ENCODE measurements around the gene CAMK2D.
A peak's percentile ranks its signal among the peaks of the same experiment; 100 is the strongest.
"Not testable (repeated sequence)": the region's sequence is repeated elsewhere in the genome, so short reads cannot be mapped to it uniquely, and the experiment has no call there.

Gene CAMK2D

GRCh38 chr4:113727802-113728201, 33.7 kb downstream of the CAMK2D start:
- DNase-seq: no peak

DNA sequence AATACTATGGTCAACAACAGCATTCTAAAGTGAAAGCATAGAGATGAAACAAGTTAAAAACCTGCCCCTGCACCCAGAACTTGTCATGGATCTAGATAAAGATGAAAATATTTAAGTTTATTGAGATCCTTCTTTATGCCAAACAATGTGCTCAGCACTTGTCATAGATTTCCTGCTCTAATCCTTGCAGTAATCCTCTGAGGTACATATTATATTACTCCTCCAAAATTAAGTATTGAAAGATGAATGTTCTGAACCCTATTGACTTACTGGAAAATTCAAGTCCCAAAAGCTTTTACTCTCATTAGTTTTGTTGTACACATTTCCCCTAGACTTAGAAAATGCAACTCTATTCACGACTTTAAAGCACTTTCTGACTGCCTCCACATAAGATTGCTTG, 35.6 kb downstream of the CAMK2D start:
- no peak for DNase-seq

- no peak for DNase-seq
These were observed 43.3 kb downstream of the CAMK2D start for GRCh38 chr4:113718252-113718651.

DNA sequence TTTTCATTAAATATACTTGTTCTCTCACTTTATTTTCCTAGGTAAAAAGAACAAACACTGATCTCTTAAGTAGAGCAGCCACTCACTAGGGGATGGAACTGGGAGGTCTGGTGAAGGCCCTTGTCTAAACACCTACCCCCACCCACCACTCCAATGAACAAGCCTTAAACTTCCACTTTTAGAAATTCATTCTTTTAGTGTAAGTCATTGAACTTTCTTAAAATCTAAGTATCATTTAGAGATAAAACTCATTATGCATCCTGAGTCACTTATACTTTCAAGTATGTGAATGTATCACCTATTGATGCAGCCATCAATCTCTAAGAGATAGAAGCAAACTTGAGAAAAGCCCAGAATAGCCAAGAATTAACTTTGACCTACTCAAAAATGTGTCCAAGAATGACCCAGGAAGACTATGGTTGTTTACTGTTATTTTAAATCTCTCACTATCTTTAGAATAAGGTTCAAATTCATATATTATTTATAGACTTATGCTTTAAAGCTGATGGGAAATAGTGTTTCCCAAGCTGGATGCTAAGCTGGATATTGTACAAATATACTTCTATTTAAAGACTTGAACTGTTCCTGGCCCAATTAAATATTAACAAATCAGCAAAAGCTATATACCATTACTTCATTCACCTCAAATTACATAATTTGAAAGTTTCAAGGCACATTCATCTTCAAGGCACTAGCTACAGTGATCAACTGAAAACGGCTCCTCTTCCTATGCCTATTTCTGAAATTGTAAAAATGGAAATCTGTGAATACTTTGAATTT, 49.5 kb downstream of the CAMK2D start:
- DNase-seq: no peak

DNA sequence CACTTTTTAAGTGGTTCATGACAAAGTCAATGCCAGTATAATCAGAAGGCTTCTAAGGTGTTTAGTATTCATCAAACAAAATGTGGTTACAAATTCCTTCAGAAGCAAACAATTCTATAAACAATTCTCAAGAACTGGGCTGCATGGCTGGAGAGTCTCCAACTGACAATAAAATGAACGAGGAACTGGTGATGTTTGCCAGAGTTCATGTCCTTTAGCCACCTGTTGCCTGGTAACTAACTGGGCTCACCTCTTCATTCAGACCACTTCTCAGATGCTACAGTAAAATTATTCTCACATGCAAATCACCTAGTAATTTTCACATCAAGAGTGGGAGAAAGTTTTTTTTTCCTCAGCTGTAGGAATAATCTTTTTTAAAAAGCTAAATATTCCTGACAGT, 53.3 kb downstream of the CAMK2D start:
- DNase-seq: no peak

DNA sequence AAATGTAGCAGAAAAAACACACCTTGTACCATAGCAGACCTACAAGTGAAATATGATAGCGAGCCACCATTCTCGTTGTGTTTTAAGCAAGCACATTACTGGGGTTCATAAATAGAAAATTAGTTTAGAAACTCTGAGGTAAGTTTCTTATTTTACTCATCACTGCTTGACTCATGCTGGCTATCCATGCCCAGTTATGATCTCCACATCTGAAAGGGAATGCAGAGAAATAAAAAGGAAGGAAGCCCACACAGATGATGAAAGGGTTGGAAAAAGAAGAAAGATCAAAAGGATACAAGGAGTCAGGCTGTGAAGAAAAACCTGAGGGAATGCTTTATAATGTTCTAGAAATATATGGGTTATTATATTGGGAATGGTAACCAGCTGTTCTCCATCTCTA, 54.5 kb downstream of the CAMK2D start:
- peak in 2 of 3 donors; percentile 11 to 29 for DNase-seq

DNA sequence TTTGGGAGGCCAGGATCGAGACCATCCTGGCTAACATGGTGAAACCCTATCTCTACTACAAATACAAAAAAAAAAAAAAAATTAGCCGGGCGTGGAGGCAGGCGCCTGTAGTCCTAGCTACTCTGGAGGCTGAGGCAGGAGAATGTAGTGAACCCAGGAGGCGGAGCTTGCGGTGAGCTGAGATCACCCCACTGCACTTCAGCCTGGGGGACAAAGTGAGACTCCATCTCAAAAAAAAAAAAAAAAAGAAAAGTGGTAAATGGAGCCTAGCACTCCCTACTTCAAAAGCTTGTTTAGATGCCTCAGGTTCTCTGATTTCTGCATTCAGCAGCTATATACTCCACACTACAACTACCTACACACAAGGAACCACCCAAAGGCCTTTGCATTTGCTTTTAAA, 56.4 kb downstream of the CAMK2D start:
- DNase-seq: not testable (repeated sequence)

DNA sequence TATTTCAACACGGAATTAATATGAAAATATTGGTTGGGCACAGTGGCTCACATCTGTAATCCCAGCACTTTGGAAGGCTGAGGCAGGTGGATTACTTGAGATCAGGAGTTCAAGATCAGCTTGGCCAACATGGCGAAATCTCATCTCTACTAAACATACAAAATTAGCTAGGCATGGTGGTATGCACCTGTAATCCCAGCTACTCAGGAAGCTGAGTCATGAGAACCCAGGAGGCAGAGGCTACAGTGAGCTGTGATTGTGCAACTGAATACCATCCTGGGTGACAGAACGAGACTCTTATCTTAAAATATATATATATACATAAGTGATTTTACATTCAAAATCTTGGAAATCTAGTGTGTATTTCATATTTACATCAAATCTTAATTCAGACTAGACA, 58.9 kb downstream of the CAMK2D start:
- not testable (repeated sequence) for DNase-seq

DNA sequence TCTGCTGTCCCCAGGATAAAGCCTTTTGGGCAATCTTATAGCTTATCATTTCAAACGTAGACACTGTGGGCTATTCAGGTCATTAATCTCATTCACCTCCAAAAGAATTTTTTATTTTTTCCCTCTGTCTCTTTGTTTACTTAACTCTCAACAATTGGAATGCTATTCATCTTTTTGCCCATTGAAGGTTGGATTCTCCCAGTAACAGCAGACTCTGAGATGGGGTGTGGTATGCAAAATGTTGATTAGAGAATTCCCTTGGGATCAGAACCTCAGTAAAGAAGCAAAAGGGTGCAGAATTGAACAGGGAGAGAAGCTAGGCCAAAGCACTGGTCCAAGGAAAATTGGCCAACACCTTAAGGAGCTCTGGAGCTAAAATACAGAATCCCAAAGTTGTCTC, 60.4 kb downstream of the CAMK2D start:
- no peak for DNase-seq

DNA sequence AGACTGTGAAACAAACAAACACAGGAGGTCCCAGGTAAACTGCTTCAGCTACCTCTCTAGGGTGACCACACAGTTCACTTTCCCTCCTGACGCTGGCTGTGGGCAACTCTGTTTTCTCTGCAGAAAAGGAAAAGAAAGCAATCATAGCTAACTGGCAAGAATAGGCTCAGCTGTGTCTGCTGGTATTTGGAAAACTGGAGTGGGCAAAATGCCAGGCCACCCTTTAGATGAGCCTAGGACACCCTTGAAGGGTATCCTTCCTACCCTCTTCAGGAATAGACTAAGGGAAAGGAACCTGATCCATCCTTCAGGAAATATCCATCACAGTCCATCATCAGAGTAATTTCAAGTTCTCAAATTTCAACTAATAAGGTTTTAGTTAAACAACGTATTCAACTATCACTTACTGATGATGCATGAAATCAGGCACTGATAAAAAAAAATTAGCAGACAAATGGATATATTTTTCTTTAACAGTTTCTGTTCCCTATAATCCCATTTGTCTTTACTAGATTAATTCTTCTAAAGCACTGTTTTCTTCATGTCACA, 60.9 kb downstream of the CAMK2D start:
- no peak for DNase-seq

GRCh38 chr4:113699772-113700171, 61.8 kb downstream of the CAMK2D start:
- no peak for DNase-seq

DNA sequence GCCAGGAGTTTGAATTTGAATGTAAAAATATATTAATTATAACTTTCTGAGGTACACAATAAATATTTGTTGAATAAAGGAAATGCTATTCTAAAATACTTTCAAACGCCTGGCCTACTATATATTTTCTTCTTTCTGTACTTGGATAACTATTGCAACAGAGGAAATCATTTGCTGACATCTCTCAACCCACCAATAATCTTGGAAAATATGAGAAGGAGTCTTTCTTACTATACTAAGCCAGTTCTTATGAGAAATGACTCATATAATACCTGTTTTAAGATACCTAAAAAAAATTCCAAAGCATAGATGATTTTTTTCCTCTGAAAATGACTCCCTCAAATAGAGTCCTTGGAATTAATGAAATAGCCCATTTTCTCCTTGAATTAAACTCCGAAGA, 64.1 kb downstream of the CAMK2D start:
- no peak for DNase-seq

DNA sequence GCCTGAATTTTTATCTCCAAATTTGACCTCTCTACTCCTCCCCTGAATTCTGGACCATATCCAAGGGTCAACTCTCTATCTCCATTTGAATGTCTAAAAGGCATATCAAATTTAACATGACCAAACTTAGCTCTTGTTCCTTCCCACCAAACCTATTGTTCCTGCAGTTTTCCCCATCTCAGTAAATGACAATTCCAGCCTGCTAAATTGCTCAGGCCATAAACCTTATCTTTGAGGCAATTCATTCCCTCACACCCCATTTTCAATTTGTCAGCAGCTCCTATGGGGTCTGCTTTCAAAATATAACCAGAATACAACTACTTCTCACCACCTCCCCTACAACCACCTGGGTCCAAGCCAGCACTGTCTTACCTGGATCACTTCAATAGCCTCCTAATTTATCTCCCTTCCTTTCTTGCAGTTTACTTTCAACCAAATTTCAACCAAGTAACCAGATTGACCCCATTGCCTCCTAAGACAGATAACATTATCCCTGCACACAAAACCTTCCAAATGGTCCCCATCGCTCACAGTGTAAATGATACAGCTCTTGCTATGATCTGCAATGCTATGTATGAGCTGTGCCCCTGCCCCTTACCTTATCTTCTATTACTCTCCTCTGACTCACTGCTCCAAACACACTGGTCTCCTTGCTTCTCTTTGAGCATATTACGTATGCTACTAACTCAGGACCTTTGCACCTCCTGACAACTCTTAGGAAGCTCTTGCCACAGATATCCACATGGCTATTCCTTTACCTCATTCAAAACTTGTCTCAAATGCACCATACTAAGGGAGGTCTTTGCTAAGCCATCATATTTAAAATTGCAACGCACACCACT, 66.0 kb downstream of the CAMK2D start:
- no peak for DNase-seq

DNA sequence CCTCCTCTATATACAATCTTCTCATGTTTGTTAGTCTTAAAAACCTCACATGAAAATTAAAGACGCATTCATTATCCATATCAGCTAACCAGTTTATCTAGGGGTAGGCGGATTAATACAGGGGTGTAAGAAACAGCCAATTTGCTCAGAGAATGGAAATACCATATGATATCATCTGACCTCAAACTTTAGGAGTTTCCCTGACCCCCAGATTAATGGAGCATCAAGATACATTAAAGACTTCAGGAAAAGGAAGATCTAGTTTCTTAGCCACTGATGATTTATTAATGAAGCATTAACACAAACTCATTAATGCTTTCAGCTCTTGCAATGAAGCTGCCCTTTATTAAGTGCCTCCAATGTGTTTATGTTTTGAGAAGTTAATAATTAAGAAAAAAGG, 67.5 kb downstream of the CAMK2D start:
- no peak for DNase-seq

DNA sequence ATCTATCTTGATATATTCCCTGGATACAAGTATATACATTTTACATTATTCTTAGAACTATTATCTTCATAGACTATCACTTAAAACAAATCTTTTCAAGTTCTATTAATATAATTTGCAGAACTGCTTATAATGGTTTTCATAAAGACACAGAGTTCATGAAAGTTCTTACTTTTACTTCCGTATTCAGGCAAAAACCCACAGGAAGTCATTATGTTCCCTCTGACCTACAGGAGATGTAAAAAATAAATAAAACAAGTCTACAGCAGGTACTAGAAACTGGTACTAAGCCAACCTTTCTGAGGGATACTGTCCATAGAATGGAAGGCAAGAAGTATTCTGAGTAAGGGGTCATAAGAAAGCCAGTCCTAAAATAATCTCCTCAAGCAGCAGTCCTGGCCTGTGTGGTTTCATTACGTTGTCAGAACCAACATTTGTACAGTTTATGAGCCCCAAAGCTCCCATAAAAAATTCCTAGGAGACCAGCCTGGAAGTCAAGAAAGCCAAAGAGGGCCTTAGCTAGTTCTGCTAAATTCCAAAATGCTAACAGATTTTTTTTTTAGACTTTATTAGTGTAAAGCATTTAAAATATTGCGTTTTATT, 68.6 kb downstream of the CAMK2D start:
- peak; percentile 6 to 40 (median 34) for DNase-seq

- no peak for DNase-seq
These were observed 69.9 kb downstream of the CAMK2D start for GRCh38 chr4:113691676-113692075.

GRCh38 chr4:113689394-113689793, 72.1 kb downstream of the CAMK2D start:
- no peak for DNase-seq

DNA sequence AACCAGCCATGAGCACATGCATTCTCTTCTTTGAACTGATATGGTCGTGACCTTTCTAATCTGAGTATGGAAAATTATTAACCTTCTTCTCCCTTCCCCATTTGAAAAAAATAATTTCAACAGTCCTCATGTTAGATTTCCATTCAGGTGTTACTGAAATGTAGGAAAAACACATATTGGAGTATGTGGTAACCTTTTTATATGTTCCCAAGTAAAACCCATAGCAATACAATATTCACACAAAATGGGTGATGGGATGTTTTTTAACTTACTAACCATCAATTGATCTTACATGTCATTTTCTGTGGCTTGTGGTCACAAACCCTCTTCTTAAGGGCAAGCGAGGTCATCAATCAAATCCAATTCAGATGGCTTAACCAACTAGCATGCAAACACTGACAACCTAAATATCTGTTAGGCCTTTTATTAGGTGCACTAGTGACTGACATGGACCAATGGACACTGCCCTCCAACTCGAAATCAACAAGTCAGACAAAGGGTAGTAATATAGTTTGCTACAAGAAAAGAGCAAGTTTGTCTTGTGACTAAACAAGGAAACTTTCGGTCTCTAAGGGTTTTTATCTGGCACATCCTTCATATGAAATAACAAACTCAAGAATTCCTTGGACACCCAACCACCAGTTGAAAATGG, 74.3 kb downstream of the CAMK2D start:
- no peak for DNase-seq

GRCh38 chr4:113685157-113685556, 76.4 kb downstream of the CAMK2D start:
- DNase-seq: not testable (repeated sequence)

GRCh38 chr4:113684534-113685091, 76.9 kb downstream of the CAMK2D start:
- no peak for DNase-seq

- no peak for DNase-seq
These were observed 78.6 kb downstream of the CAMK2D start for GRCh38 chr4:113682730-113683537.

DNA sequence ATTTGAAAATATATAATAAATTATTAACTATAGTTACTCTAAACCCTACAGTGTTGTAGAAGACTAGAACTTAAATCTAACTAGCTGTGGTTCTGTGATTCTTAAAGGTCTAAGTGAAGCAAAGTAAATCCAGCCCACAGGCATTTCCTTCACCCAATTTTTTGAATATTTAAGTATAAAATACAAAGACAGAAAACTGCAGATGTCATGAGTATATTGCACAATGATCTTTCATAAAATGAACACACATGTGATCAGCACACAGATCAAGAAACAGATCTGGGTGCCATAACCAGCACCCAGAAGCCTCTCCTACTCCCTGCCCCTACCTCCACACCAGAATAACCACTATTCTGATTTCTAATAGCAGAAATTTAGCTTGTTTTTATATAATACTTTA, 82.9 kb downstream of the CAMK2D start:
- no peak for DNase-seq
